Mesenchymal stem cell (in vitro differentiated cells and primary cell): ENCODE measurements around the gene KCNH1.

Experiments used
- DNase-seq: peaks from one replicate; pipeline ENCODE4 v3.0.0-alpha.2; 2013
- H2AFZ ChIP-seq: one replicate; pipeline ENCODE4 v1.6.1; 2013; ENCODE audit warnings: low read depth, mild to moderate bottlenecking, control low read depth, inconsistent platforms, low read length, moderate library complexity
- H2AK5ac ChIP-seq: 2 replicates; pipeline ENCODE4 v1.6.1; 2013; ENCODE audit warnings: low read length, moderate library complexity, mild to moderate bottlenecking, inconsistent platforms; ENCODE audit not compliant: severe bottlenecking
- H2BK120ac ChIP-seq: one replicate; pipeline ENCODE4 v1.6.1; 2013; ENCODE audit warnings: low read depth, mild to moderate bottlenecking, inconsistent platforms, low read length, moderate library complexity
- H2BK12ac ChIP-seq, 2 experiments: one replicate each; pipeline ENCODE4 v1.6.1; 2013; ENCODE audit warnings: inconsistent platforms in 2 of 2, low read length in 2 of 2, mild to moderate bottlenecking in 2 of 2, moderate library complexity in 2 of 2, control low read depth in 1 of 2
- H2BK15ac ChIP-seq: one replicate; pipeline ENCODE4 v1.6.1; 2013; ENCODE audit warnings: mild to moderate bottlenecking, low read depth, inconsistent platforms; ENCODE audit not compliant: poor library complexity, severe bottlenecking
- H2BK5ac ChIP-seq: 2 replicates; pipeline ENCODE4 v1.6.1; 2013; ENCODE audit warnings: low read depth, mild to moderate bottlenecking, low read length, control low read depth, inconsistent platforms; ENCODE audit not compliant: poor library complexity, severe bottlenecking
- H3K14ac ChIP-seq, 2 experiments: one replicate each; pipeline ENCODE4 v1.6.1; 2013; ENCODE audit warnings: inconsistent platforms in 2 of 2, low read length in 2 of 2, control low read depth in 1 of 2, mild to moderate bottlenecking in 1 of 2, moderate library complexity in 1 of 2
- H3K18ac ChIP-seq, 2 experiments: one replicate each; pipeline ENCODE4 v1.6.1; 2013; ENCODE audit warnings: inconsistent platforms in 2 of 2, low read length in 2 of 2, control low read depth in 1 of 2, low read depth in 1 of 2, mild to moderate bottlenecking in 1 of 2
- H3K23ac ChIP-seq, 2 experiments: one replicate each; pipeline ENCODE4 v1.6.1; 2013; ENCODE audit warnings: inconsistent platforms in 2 of 2, low read length in 2 of 2, mild to moderate bottlenecking in 2 of 2, moderate library complexity in 2 of 2, control low read depth in 1 of 2
- H3K27ac ChIP-seq: 2 replicates; pipeline ENCODE4 v1.5.1; 2013; ENCODE audit warnings: mild to moderate bottlenecking, moderate library complexity, low read length, control low read depth, inconsistent platforms; ENCODE audit not compliant: poor library complexity, severe bottlenecking
- H3K27me3 ChIP-seq, 2 experiments: 2 replicates each; pipeline versions ENCODE4 v1.6.1 to v1.7.0; 2013; ENCODE audit warnings: low read length in 2 of 2, mild to moderate bottlenecking in 2 of 2, moderate library complexity in 2 of 2, control low read depth in 1 of 2, inconsistent platforms in 1 of 2; ENCODE audit not compliant: control insufficient read depth in 1 of 2, insufficient read depth in 1 of 2
- H3K36me3 ChIP-seq, 2 experiments: 2 replicates each; pipeline versions ENCODE4 v1.6.1 to v1.7.0; 2013; ENCODE audit warnings: low read length in 2 of 2, control low read depth in 1 of 2, inconsistent platforms in 1 of 2, low read depth in 1 of 2, mild to moderate bottlenecking in 1 of 2; ENCODE audit not compliant: insufficient read depth in 2 of 2, control insufficient read depth in 1 of 2
- H3K4ac ChIP-seq, 2 experiments: one replicate each; pipeline ENCODE4 v1.6.1; 2013; ENCODE audit warnings: inconsistent platforms in 2 of 2, low read length in 2 of 2, mild to moderate bottlenecking in 2 of 2, moderate library complexity in 2 of 2, control low read depth in 1 of 2, low read depth in 1 of 2
- H3K4me1 ChIP-seq: 2 replicates; pipeline ENCODE4 v1.6.1; 2013; ENCODE audit warnings: low read depth, low read length, control low read depth; ENCODE audit not compliant: control insufficient read depth, insufficient read depth
- H3K4me2 ChIP-seq: 2 replicates; pipeline ENCODE4 v1.6.1; 2013; ENCODE audit warnings: low read length, mild to moderate bottlenecking, inconsistent platforms; ENCODE audit not compliant: poor library complexity, severe bottlenecking
- H3K4me3 ChIP-seq, 2 experiments: 2 replicates each; pipeline versions ENCODE4 v1.5.1 to v1.7.0; 2013; ENCODE audit warnings: low read length in 2 of 2, mild to moderate bottlenecking in 2 of 2, control low read depth in 1 of 2, low read depth in 1 of 2; ENCODE audit not compliant: insufficient read depth in 1 of 2
- H3K79me1 ChIP-seq: replicated peaks from 2 replicates; pipeline ENCODE4 v1.6.1; 2013; ENCODE audit warnings: mild to moderate bottlenecking, control low read depth, low read length, inconsistent platforms; ENCODE audit not compliant: poor library complexity, severe bottlenecking
- H3K9ac ChIP-seq: 2 replicates; pipeline ENCODE4 v1.7.0; 2013; ENCODE audit warnings: mild to moderate bottlenecking, low read length, moderate library complexity
- H3K9me3 ChIP-seq: 2 replicates; pipeline ENCODE4 v1.7.0; 2013; ENCODE audit warnings: mild to moderate bottlenecking, low read length; ENCODE audit not compliant: control insufficient read depth
- H4K8ac ChIP-seq: one replicate; pipeline ENCODE4 v1.6.1; 2013; ENCODE audit warnings: inconsistent platforms, mild to moderate bottlenecking, low read length, moderate library complexity
- H4K91ac ChIP-seq: one replicate; pipeline ENCODE4 v1.6.1; 2013; ENCODE audit warnings: mild to moderate bottlenecking, low read length, inconsistent platforms
- WGBS: methylation state at CpG from one replicate; pipeline ENCODE4 v1.1.7; 2013; ENCODE audit warnings: mixed read lengths; 5-methylcytosine and 5-hydroxymethylcytosine counted together

KCNH1 gene

GRCh38 chr1:210920716-210921694 is 212.9 kb downstream of the KCNH1 start:
- Histone ChIP-seq H3K23ac (no peak overlapping the region), H3K36me3 (peaks cover 0 to 5% of the 10 kb centered on the region in 2 experiments), H2BK5ac (no peak overlapping the region), H3K18ac (no peak overlapping the region), H3K4me1 (no peaks in the 10 kb centered on the region), H2AFZ (no peak overlapping the region), H3K9me3 (peaks cover 8% of the 10 kb centered on the region), H2BK120ac (no peak overlapping the region), H2BK12ac (no peak overlapping the region), H3K4ac (no peak overlapping the region), H3K9ac (no peak overlapping the region), H3K27ac (no peak overlapping the region), H3K27me3 (no peaks in the 10 kb centered on the region), H3K79me1 (peaks cover 7% of the 10 kb centered on the region), H3K14ac (no peak overlapping the region), H2AK5ac (no peak overlapping the region), H4K8ac (no peak overlapping the region), H3K4me3 (no peak overlapping the region), H3K4me2 (no peak overlapping the region), H2BK15ac (no peak overlapping the region), H4K91ac (no peak overlapping the region)
- no peak for DNase-seq
- 86% methylated on average over 4 of the region's 5 CpGs for WGBS

GRCh38 chr1:210920258-210920657 is 213.7 kb downstream of the KCNH1 start:
- no peak overlapping the region for H3K9ac ChIP-seq
- H2AK5ac ChIP-seq = no peak overlapping the region
- no peak overlapping the region for H3K18ac ChIP-seq
- no peak overlapping the region for H3K4ac ChIP-seq
- no peak overlapping the region for H2BK12ac ChIP-seq
- no peaks in the 10 kb centered on the region for H3K4me1 ChIP-seq
- no peak overlapping the region for H3K4me2 ChIP-seq
- no peak overlapping the region for H2BK120ac ChIP-seq
- no peak overlapping the region for H4K91ac ChIP-seq
- peaks cover 5% of the 10 kb centered on the region for H3K79me1 ChIP-seq
- no peak overlapping the region for H3K4me3 ChIP-seq
- no peak for DNase-seq
- H3K23ac ChIP-seq = no peak overlapping the region
- no peak overlapping the region for H3K27ac ChIP-seq
- H3K36me3 ChIP-seq = peaks cover 0 to 5% of the 10 kb centered on the region in 2 experiments
- no peak overlapping the region for H3K14ac ChIP-seq
- H3K27me3 ChIP-seq = no peaks in the 10 kb centered on the region
- no peak overlapping the region for H2AFZ ChIP-seq
- H2BK5ac ChIP-seq = no peak overlapping the region
- H4K8ac ChIP-seq = no peak overlapping the region
- no peak overlapping the region for H2BK15ac ChIP-seq
- H3K9me3 ChIP-seq = peaks cover 7% of the 10 kb centered on the region

- Histone ChIP-seq H2BK120ac (no peak overlapping the region), H3K9me3 (no peaks in the 10 kb centered on the region), H3K36me3 (peaks cover 0 to 5% of the 10 kb centered on the region in 2 experiments), H3K27me3 (no peaks in the 10 kb centered on the region), H2AFZ (no peak overlapping the region), H3K9ac (no peak overlapping the region), H3K4me2 (no peak overlapping the region), H3K4ac (no peak overlapping the region), H3K4me3 (no peak overlapping the region), H4K91ac (no peak overlapping the region), H4K8ac (no peak overlapping the region), H2BK5ac (no peak overlapping the region), H3K18ac (no peak overlapping the region), H3K27ac (no peak overlapping the region), H2BK12ac (no peak overlapping the region), H2AK5ac (no peak overlapping the region), H3K23ac (no peak overlapping the region), H3K14ac (no peak overlapping the region), H2BK15ac (no peak overlapping the region), H3K4me1 (no peaks in the 10 kb centered on the region), H3K79me1 (peaks cover 4% of the 10 kb centered on the region)
- no peak for DNase-seq
- WGBS = 86% methylated on average over 1 of the region's 1 CpG
These were observed 215.1 kb downstream of the KCNH1 start for GRCh38 chr1:210918893-210919292.

- peaks cover 0 to 5% of the 10 kb centered on the region in 2 experiments for H3K36me3 ChIP-seq
These were observed 216.3 kb downstream of the KCNH1 start for GRCh38 chr1:210917560-210918169.

More at GRCh38 chr1:210917560-210918169, 216.3 kb downstream of the KCNH1 start:
- H3K9ac ChIP-seq = no peak overlapping the region
- H3K4me3 ChIP-seq = no peak overlapping the region
- H2BK120ac ChIP-seq = no peak overlapping the region
- H2AK5ac ChIP-seq = no peak overlapping the region
- 65% methylated on average over 3 of the region's 4 CpGs for WGBS
- peaks cover 4% of the 10 kb centered on the region for H3K79me1 ChIP-seq
- no peak overlapping the region for H2AFZ ChIP-seq
- H4K8ac ChIP-seq = no peak overlapping the region
- H3K9me3 ChIP-seq = no peaks in the 10 kb centered on the region
- no peaks in the 10 kb centered on the region for H3K4me1 ChIP-seq
- no peaks in the 10 kb centered on the region for H3K27me3 ChIP-seq
- no peak overlapping the region for H2BK15ac ChIP-seq
- H2BK5ac ChIP-seq = no peak overlapping the region
- H3K14ac ChIP-seq = no peak overlapping the region
- no peak overlapping the region for H2BK12ac ChIP-seq
- no peak overlapping the region for H3K4ac ChIP-seq
- no peak for DNase-seq
- no peak overlapping the region for H4K91ac ChIP-seq
- H3K23ac ChIP-seq = no peak overlapping the region
- no peak overlapping the region for H3K27ac ChIP-seq
- no peak overlapping the region for H3K4me2 ChIP-seq
- H3K18ac ChIP-seq = no peak overlapping the region
